GM23248 (cell line): ENCODE results near the gene DPF1. TPM values are rescaled to one million over a fixed set of nuclear protein-coding genes. Genes with fewer than 3 reads are reported as not detected.

ENCODE experiments used
- DNase-seq: peaks from one replicate; pipeline ENCODE4 v3.0.0-alpha.2; 2015
- H2AFZ ChIP-seq: fragments of 200-600 bp; sonication (generic); 2 replicates; pipeline ENCODE4 v1.6.1; 2016; ENCODE audit warnings: antibody characterized with exemption
- H3F3A ChIP-seq: fragments of 200-600 bp; sonication (generic); 2 replicates; pipeline ENCODE4 v1.6.1; 2016; ENCODE audit warnings: mild to moderate bottlenecking, antibody characterized with exemption, mixed run types; ENCODE audit not compliant: insufficient read depth
- H3K27ac ChIP-seq: fragments of 200-600 bp; sonication (generic); 2 replicates; pipeline ENCODE4 v1.5.1; 2016; ENCODE audit warnings: mild to moderate bottlenecking
- H3K27me3 ChIP-seq: fragments of 200-600 bp; sonication (generic); replicated peaks from 2 replicates; pipeline ENCODE4 v1.6.1; 2016; ENCODE audit warnings: mild to moderate bottlenecking; ENCODE audit not compliant: insufficient read depth
- H3K36me3 ChIP-seq: fragments of 200-600 bp; sonication (generic); 2 replicates; pipeline ENCODE4 v1.6.1; 2016; ENCODE audit warnings: low read depth, mild to moderate bottlenecking
- H3K4me1 ChIP-seq: fragments of 200-600 bp; sonication (generic); 2 replicates; pipeline ENCODE4 v1.6.1; 2016; ENCODE audit warnings: mild to moderate bottlenecking; ENCODE audit not compliant: insufficient read depth
- H3K4me2 ChIP-seq: fragments of 200-600 bp; sonication (generic); one replicate; pipeline ENCODE4 v1.6.1; 2016; ENCODE audit warnings: mild to moderate bottlenecking; ENCODE audit not compliant: unreplicated experiment
- H3K4me3 ChIP-seq: fragments of 200-600 bp; sonication (generic); 2 replicates; pipeline ENCODE4 v1.5.1; 2016; ENCODE audit warnings: mild to moderate bottlenecking
- H3K79me2 ChIP-seq: fragments of 200-600 bp; sonication (generic); 2 replicates; pipeline ENCODE4 v1.6.1; 2016; ENCODE audit warnings: mild to moderate bottlenecking; ENCODE audit not compliant: insufficient read depth
- H3K9ac ChIP-seq: fragments of 200-600 bp; sonication (generic); 2 replicates; pipeline ENCODE4 v1.6.1; 2016; ENCODE audit warnings: mild to moderate bottlenecking
- H3K9me2 ChIP-seq: fragments of 200-600 bp; sonication (generic); 2 replicates; pipeline ENCODE4 v1.6.1; 2016; ENCODE audit warnings: mixed run types, mild to moderate bottlenecking, moderate library complexity; ENCODE audit not compliant: insufficient read depth
- H3K9me3 ChIP-seq: fragments of 200-600 bp; sonication (generic); one replicate; pipeline ENCODE4 v1.6.1; 2017; ENCODE audit warnings: low read depth
- H4K20me1 ChIP-seq: fragments of 200-600 bp; sonication (generic); 2 replicates; pipeline ENCODE4 v1.6.0; 2016; ENCODE audit not compliant: insufficient read depth
- EZH2 ChIP-seq: fragments of 200-600 bp; sonication (generic); IDR thresholded peaks from 2 replicates; pipeline ENCODE4 v1.6.1; 2018; ENCODE audit warnings: antibody characterized with exemption, mild to moderate bottlenecking; ENCODE audit not compliant: insufficient read depth, poor library complexity, severe bottlenecking
- EZH2phosphoT487 ChIP-seq: fragments of 200-600 bp; sonication (generic); IDR thresholded peaks from 2 replicates; pipeline ENCODE4 v1.6.1; 2018; ENCODE audit warnings: antibody characterized with exemption, moderate library complexity, mild to moderate bottlenecking, low read depth; ENCODE audit not compliant: insufficient read depth
- WGBS, 2 experiments: methylation state at CpG; one replicate each; pipeline ENCODE4 v1.1.6; 2015 to 2017; ENCODE audit warnings: low lambda C conversion rate in 2 of 2, low coverage in 1 of 2; ENCODE audit errors: missing lambda C conversion rate in 2 of 2; 5-methylcytosine and 5-hydroxymethylcytosine counted together
- in situ Hi-C: fragments of 300-500 bp; cut with MboI; formaldehyde crosslinking; loops from 2 replicates; pipeline ENCODE4 v1.15.0; 2020
- polyA plus RNA-seq: library from polyadenylated mRNA; unstranded; fragments of >200 nt; fragmentation: Nextera tagmentation; extraction: Ambion mirVana; gene quantifications from 2 replicates; pipeline ENCODE4 v1.2.1, GENCODE V29; 2016
- total RNA-seq: library from RNA; depleted of rRNA; stranded (reverse); fragments of >200 nt; shearing (Covaris generic); gene quantifications from 2 replicates; pipeline ENCODE4 v1.2.3, GENCODE V29; 2014

DPF1 gene
- total and polyA plus RNA-seq, 2 experiments from 2014 or later = 1.5 to 5.2 TPM

- H3K27me3 ChIP-seq = no peaks in the 10 kb centered on the region
- DNase-seq = no peak
- H3K9me3 ChIP-seq = no peaks in the 10 kb centered on the region
- no peaks in the 10 kb centered on the region for H3K9me2 ChIP-seq
- H2AFZ ChIP-seq = no peak overlapping the region
- H4K20me1 ChIP-seq = no peaks in the 10 kb centered on the region
- no peak overlapping the region for H3K27ac ChIP-seq
- no peaks in the 10 kb centered on the region for H3K79me2 ChIP-seq
- no peaks in the 10 kb centered on the region for H3K36me3 ChIP-seq
- H3K4me3 ChIP-seq = no peak overlapping the region
- WGBS, 2 experiments = 88 to 98% methylated on average over 6 to 29 of the region's 29 CpGs
- no peaks in the 10 kb centered on the region for H3F3A ChIP-seq
- in situ Hi-C loops = no loop called here
- H3K4me1 ChIP-seq = no peaks in the 10 kb centered on the region
- H3K4me2 ChIP-seq = no peak overlapping the region
- H3K9ac ChIP-seq = no peak overlapping the region
- TF ChIP-seq EZH2 = no peak
- TF ChIP-seq EZH2phosphoT487 = no peak
Observed at GRCh38 chr19:38193445-38193844, 30.6 kb downstream of the DPF1 start.

DNA sequence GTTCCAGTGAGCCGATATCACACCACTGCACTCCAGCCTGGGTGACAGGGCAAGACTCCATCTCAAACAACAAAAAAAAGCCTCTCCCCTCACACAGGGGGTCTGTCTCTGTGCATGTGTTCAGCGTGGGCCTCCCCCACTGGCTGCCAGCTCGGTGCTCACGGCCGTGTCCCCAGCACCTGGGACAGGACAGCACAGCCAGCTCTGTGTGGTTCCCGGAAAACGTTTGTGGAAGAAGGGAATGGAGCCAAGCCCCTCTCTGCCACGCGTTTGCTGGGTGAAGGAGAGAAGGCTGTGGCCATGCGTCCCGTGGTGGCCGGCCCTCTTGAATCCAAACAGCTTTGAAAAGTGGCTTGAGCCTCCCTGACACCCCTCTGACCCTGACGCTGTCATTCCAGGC, 32.3 kb downstream of the DPF1 start:
- H3K4me2 ChIP-seq = no peak overlapping the region
- H3K4me3 ChIP-seq = no peak overlapping the region
- H3K79me2 ChIP-seq = no peaks in the 10 kb centered on the region
- TF ChIP-seq EZH2phosphoT487 = no peak
- H3K4me1 ChIP-seq = no peaks in the 10 kb centered on the region
- in situ Hi-C loops = no loop called here
- no peak for DNase-seq
- H3K9ac ChIP-seq = no peak overlapping the region
- no peaks in the 10 kb centered on the region for H3K27me3 ChIP-seq
- no peak overlapping the region for H3K27ac ChIP-seq
- no peaks in the 10 kb centered on the region for H3F3A ChIP-seq
- no peaks in the 10 kb centered on the region for H3K9me2 ChIP-seq
- H2AFZ ChIP-seq = no peak overlapping the region
- WGBS, 2 experiments = 87 to 90% methylated on average over 11 to 13 of the region's 13 CpGs
- H3K36me3 ChIP-seq = no peaks in the 10 kb centered on the region
- H3K9me3 ChIP-seq = no peaks in the 10 kb centered on the region
- no peaks in the 10 kb centered on the region for H4K20me1 ChIP-seq

- in situ Hi-C loops = no loop called here
- TF ChIP-seq EZH2phosphoT487 (no peak), EZH2 (no peak)
Observed at GRCh38 chr19:38190793-38191192, 33.2 kb downstream of the DPF1 start.

DNA sequence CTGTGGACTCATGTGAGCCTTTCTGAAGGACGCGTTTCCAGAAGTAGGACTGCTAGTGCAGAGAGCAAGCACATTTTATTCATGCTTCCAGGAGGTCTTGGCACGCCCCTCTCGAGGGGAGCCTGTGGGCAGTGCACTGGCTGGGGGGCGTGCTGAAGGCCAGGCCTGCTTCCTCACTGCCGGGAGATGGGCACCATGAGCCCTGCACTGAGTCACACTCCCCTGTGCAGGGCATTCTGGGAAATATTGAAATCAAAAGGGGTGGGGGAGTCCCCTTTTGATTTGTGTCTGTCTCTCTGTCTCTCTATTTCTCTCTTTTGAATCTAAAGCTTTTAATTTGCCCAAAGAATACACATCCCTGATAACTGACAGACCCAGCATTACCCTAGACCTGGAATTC, 34.0 kb downstream of the DPF1 start:
- Histone ChIP-seq H3K9me3 (no peaks in the 10 kb centered on the region), H3K36me3 (no peaks in the 10 kb centered on the region), H3K9ac (no peak overlapping the region), H3K27ac (no peak overlapping the region), H3K79me2 (no peaks in the 10 kb centered on the region), H3K27me3 (no peaks in the 10 kb centered on the region), H3K4me2 (no peak overlapping the region), H4K20me1 (no peaks in the 10 kb centered on the region), H3K9me2 (no peaks in the 10 kb centered on the region), H3K4me3 (no peak overlapping the region), H2AFZ (no peak overlapping the region), H3K4me1 (no peaks in the 10 kb centered on the region), H3F3A (no peaks in the 10 kb centered on the region)
- 53 to 56% methylated on average over 5 to 6 of the region's 6 CpGs for WGBS, 2 experiments
- TF ChIP-seq EZH2 (no peak), EZH2phosphoT487 (no peak)
- in situ Hi-C loops = no loop called here
- no peak for DNase-seq

More at GRCh38 chr19:38190793-38191192, 33.2 kb downstream of the DPF1 start:
- Histone ChIP-seq H3K4me3 (no peak overlapping the region), H3K79me2 (no peaks in the 10 kb centered on the region), H3K27ac (no peak overlapping the region), H3F3A (no peaks in the 10 kb centered on the region), H2AFZ (no peak overlapping the region), H3K36me3 (no peaks in the 10 kb centered on the region), H3K9me2 (no peaks in the 10 kb centered on the region), H4K20me1 (no peaks in the 10 kb centered on the region), H3K27me3 (no peaks in the 10 kb centered on the region), H3K4me1 (no peaks in the 10 kb centered on the region), H3K4me2 (no peak overlapping the region), H3K9ac (no peak overlapping the region), H3K9me3 (no peaks in the 10 kb centered on the region)
- DNase-seq = no peak
- WGBS, 2 experiments = 87 to 91% methylated on average over 6 of the region's 6 CpGs

GRCh38 chr19:38185562-38185961, 38.5 kb downstream of the DPF1 start:
- H3K4me3 ChIP-seq = no peak overlapping the region
- H3F3A ChIP-seq = no peaks in the 10 kb centered on the region
- H3K4me1 ChIP-seq = peaks cover 13% of the 10 kb centered on the region; the same call in 1 of the 2 replicates
- no peak for DNase-seq
- H2AFZ ChIP-seq = no peak overlapping the region
- no peak overlapping the region for H3K9ac ChIP-seq
- no peak overlapping the region for H3K27ac ChIP-seq
- H3K36me3 ChIP-seq = no peaks in the 10 kb centered on the region
- H4K20me1 ChIP-seq = no peaks in the 10 kb centered on the region
- 93 to 94% methylated on average over 10 of the region's 10 CpGs for WGBS, 2 experiments
- H3K4me2 ChIP-seq = no peak overlapping the region
- no peaks in the 10 kb centered on the region for H3K9me2 ChIP-seq
- no peak for TF ChIP-seq EZH2
- TF ChIP-seq EZH2phosphoT487 = no peak
- in situ Hi-C loops = no loop called here
- no peaks in the 10 kb centered on the region for H3K79me2 ChIP-seq
- no peaks in the 10 kb centered on the region for H3K27me3 ChIP-seq
- no peaks in the 10 kb centered on the region for H3K9me3 ChIP-seq
